ENCODE data around the gene CXCL3. TPM values are rescaled to one million over a fixed set of nuclear protein-coding genes. Genes with fewer than 3 reads are reported as not detected.

CXCL3 gene
- total RNA-seq, 2 experiments from 2014 or later, result not detected

- no peak for TF ChIP-seq CTCF (IDR thresholded peaks at IDR 0.05)
These were observed 17.8 kb upstream of the CXCL3 start for GRCh38 chr4:74056114-74056857.

GRCh38 chr4:74055498-74055897, 17.0 kb upstream of the CXCL3 start:
- CTCF ChIA-PET, result interaction anchor here (1.1 kb wide), 1 partner anchor 14 kb away, joined by 4 read pairs; no protein-coding TSS in a partner anchor
- no peak overlapping the region for H3K4me3 Mint-ChIP-seq

More at GRCh38 chr4:74056114-74056857, 17.8 kb upstream of the CXCL3 start:
- ChIA-PET POLR2A (no interaction called here), CTCF (interaction anchor here (1.1 kb wide), 2 partner anchors 11 to 14 kb away, joined by 3 to 4 read pairs; no protein-coding TSS in a partner anchor)
- Mint-ChIP-seq H3K4me3 (no peak overlapping the region), H3K9me3 (no peaks in the 10 kb centered on the region), H3K27me3 (peaks cover 7% of the 10 kb centered on the region), H3K36me3 (ENCODE audit: low read depth) (no peaks in the 10 kb centered on the region), H3K4me1 (ENCODE audit: low read depth) (no peaks in the 10 kb centered on the region), H3K27ac (no peak overlapping the region)
- intact Hi-C loops (cut with micrococcal nuclease), result no loop called here
- ATAC-seq, result no peak
- no peak for DNase-seq

GRCh38 chr4:74055096-74055495, 16.6 kb upstream of the CXCL3 start:
- no peak overlapping the region for H3K27ac Mint-ChIP-seq
- no peaks in the 10 kb centered on the region for H3K9me3 Mint-ChIP-seq
- no peaks in the 10 kb centered on the region for H3K36me3 Mint-ChIP-seq (ENCODE audit: low read depth)
- peaks cover 7% of the 10 kb centered on the region for H3K27me3 Mint-ChIP-seq
- intact Hi-C loops (cut with micrococcal nuclease), result no loop called here
- H3K4me3 Mint-ChIP-seq, result no peak overlapping the region
- DNase-seq, result no peak
- no peaks in the 10 kb centered on the region for H3K4me1 Mint-ChIP-seq (ENCODE audit: low read depth)
- ATAC-seq, result no peak
- ChIA-PET CTCF (interaction anchor here (1.1 kb wide), 1 partner anchor 13 kb away, joined by 4 read pairs; no protein-coding TSS in a partner anchor), POLR2A (no interaction called here)
- no peak for TF ChIP-seq CTCF (IDR thresholded peaks at IDR 0.05)

More at GRCh38 chr4:74055498-74055897, 17.0 kb upstream of the CXCL3 start:
- H3K9me3 Mint-ChIP-seq, result no peaks in the 10 kb centered on the region
- no peaks in the 10 kb centered on the region for H3K4me1 Mint-ChIP-seq (ENCODE audit: low read depth)
- DNase-seq (no peak), ATAC-seq (no peak)
- H3K36me3 Mint-ChIP-seq (ENCODE audit: low read depth), result no peaks in the 10 kb centered on the region
- peaks cover 7% of the 10 kb centered on the region for H3K27me3 Mint-ChIP-seq
- no peak for TF ChIP-seq CTCF (IDR thresholded peaks at IDR 0.05)
- H3K27ac Mint-ChIP-seq, result no peak overlapping the region
- POLR2A ChIA-PET, result no interaction called here
- intact Hi-C loops (cut with micrococcal nuclease), result no loop called here

- Mint-ChIP-seq H3K9me3 (no peaks in the 10 kb centered on the region), H3K36me3 (ENCODE audit: low read depth) (no peaks in the 10 kb centered on the region), H3K27ac (no peak overlapping the region), H3K4me1 (ENCODE audit: low read depth) (no peaks in the 10 kb centered on the region), H3K27me3 (peaks cover 7% of the 10 kb centered on the region), H3K4me3 (no peak overlapping the region)
- DNase-seq (no peak), ATAC-seq (no peak)
- intact Hi-C loops (cut with micrococcal nuclease), result no loop called here
- TF ChIP-seq CTCF (IDR thresholded peaks at IDR 0.05), result no peak
- CTCF ChIA-PET, result no interaction called here
- POLR2A ChIA-PET, result no interaction called here
These were observed 16.1 kb upstream of the CXCL3 start for GRCh38 chr4:74054483-74055047.

- ChIA-PET POLR2A (no interaction called here), CTCF (no interaction called here)
- Mint-ChIP-seq H3K9me3 (peaks cover 4% of the 10 kb centered on the region), H3K27me3 (peaks cover 5% of the 10 kb centered on the region), H3K4me3 (no peak overlapping the region), H3K27ac (no peak overlapping the region), H3K36me3 (ENCODE audit: low read depth) (no peaks in the 10 kb centered on the region), H3K4me1 (ENCODE audit: low read depth) (no peaks in the 10 kb centered on the region)
- TF ChIP-seq CTCF (IDR thresholded peaks at IDR 0.05), result no peak
- DNase-seq (no peak), ATAC-seq (no peak)
- intact Hi-C loops (cut with micrococcal nuclease), result no loop called here
These were observed 8.7 kb upstream of the CXCL3 start for GRCh38 chr4:74047152-74047551.
